COLO668 (cell line): ENCODE results near the gene AXDND1.
"Not testable (repeated sequence)": the region's sequence is repeated elsewhere in the genome, so short reads cannot be mapped to it uniquely, and the experiment has no call there.

Source experiments
- DNase-seq: peaks from one replicate; lab custom pipeline; 2025; ENCODE audit not compliant: unreplicated experiment; lab: John Stamatoyannopoulos, UW

Gene AXDND1

GRCh38 chr1:179365342-179366092 is at the start of gene AXDND1:
AXDND1 (plus strand) TSS chr1:179365971; CDS start chr1:179366510, 539 bp downstream.
- DNase-seq, result peak; percentile 88

- no peak for DNase-seq
These were observed 47.3 kb upstream of the AXDND1 start for GRCh38 chr1:179318491-179318890.

GRCh38 chr1:179321533-179322216 is 44.1 kb upstream of the AXDND1 start:
- no peak for DNase-seq

- DNase-seq, result no peak
These were observed 43.2 kb upstream of the AXDND1 start for GRCh38 chr1:179322557-179322956.

GRCh38 chr1:179323436-179323835 is 42.3 kb upstream of the AXDND1 start:
- DNase-seq, result no peak

GRCh38 chr1:179325836-179326235 is 39.9 kb upstream of the AXDND1 start:
- DNase-seq, result no peak

GRCh38 chr1:179326746-179327145 is 39.0 kb upstream of the AXDND1 start:
- no peak for DNase-seq

- no peak for DNase-seq
These were observed 38.6 kb upstream of the AXDND1 start for GRCh38 chr1:179327196-179327595.

- DNase-seq, result no peak
These were observed 38.1 kb upstream of the AXDND1 start for GRCh38 chr1:179327679-179328078.

GRCh38 chr1:179329862-179330261 is 35.9 kb upstream of the AXDND1 start:
- no peak for DNase-seq

GRCh38 chr1:179334440-179334839 is 31.3 kb upstream of the AXDND1 start:
- no peak for DNase-seq

GRCh38 chr1:179337288-179337687 is 28.5 kb upstream of the AXDND1 start:
- no peak for DNase-seq

GRCh38 chr1:179337942-179338560 is 27.7 kb upstream of the AXDND1 start:
- DNase-seq, result no peak

GRCh38 chr1:179340918-179341317 is 24.9 kb upstream of the AXDND1 start:
- DNase-seq, result no peak

- DNase-seq, result no peak
These were observed 23.7 kb upstream of the AXDND1 start for GRCh38 chr1:179341943-179342547.

GRCh38 chr1:179342740-179343404 is 22.9 kb upstream of the AXDND1 start:
- no peak for DNase-seq

GRCh38 chr1:179351281-179351680 is 14.5 kb upstream of the AXDND1 start:
- no peak for DNase-seq

GRCh38 chr1:179352236-179352635 is 13.5 kb upstream of the AXDND1 start:
- no peak for DNase-seq

- DNase-seq, result no peak
These were observed 12.2 kb upstream of the AXDND1 start for GRCh38 chr1:179353546-179353945.

GRCh38 chr1:179361631-179362030 is 4.1 kb upstream of the AXDND1 start:
- DNase-seq, result not testable (repeated sequence)
